Measurements from ENCODE around the gene IP6K2.
"Not testable (repeated sequence)": the region's sequence is repeated elsewhere in the genome, so short reads cannot be mapped to it uniquely, and the experiment has no call there.

The IP6K2 gene, protein sequence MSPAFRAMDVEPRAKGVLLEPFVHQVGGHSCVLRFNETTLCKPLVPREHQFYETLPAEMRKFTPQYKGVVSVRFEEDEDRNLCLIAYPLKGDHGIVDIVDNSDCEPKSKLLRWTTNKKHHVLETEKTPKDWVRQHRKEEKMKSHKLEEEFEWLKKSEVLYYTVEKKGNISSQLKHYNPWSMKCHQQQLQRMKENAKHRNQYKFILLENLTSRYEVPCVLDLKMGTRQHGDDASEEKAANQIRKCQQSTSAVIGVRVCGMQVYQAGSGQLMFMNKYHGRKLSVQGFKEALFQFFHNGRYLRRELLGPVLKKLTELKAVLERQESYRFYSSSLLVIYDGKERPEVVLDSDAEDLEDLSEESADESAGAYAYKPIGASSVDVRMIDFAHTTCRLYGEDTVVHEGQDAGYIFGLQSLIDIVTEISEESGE

DNA sequence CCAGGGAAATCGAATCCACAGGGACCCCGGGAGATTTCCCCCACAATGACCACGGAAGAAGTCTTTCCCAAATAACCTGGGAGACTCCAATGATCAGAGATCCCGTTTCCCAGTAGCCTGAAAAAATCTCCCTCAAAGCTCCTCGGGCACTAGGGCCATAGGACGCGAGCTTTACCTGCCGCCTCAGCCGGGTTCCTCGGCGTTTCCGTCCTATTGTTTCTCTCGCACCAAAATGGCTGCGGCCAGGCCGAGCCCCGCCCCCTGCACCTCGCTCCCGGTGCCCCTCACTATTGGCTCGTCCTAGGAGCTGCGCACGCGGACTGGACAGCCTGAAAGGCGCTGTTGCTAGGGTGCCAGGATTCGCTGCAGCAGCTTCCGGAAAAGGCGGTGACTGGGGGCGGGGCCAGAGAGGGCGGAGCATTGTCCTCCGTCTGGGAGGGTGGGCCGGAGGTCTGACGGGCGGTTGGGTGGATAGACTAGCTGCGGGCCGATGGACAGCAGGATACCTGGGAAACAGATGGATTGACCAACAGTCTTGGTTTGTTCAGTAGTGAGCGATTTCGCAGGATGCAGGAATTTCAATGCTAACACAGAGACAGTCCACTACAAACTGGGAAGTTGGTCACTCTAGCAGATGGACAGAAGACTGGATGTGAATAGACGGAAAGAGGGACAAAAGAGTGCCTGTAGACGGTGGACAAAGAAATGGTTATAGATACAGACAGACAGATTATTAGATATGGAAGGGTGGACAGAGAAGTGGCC, at the start of gene IP6K2:
IP6K2 (minus strand) TSS at position 240 of the 765 bp plus-strand sequence. CDS start 21,930 bp downstream, outside the sequence.
- DNase-seq (ENCODE audit: low read depth, low spot score) = peak; percentile 91

DNA sequence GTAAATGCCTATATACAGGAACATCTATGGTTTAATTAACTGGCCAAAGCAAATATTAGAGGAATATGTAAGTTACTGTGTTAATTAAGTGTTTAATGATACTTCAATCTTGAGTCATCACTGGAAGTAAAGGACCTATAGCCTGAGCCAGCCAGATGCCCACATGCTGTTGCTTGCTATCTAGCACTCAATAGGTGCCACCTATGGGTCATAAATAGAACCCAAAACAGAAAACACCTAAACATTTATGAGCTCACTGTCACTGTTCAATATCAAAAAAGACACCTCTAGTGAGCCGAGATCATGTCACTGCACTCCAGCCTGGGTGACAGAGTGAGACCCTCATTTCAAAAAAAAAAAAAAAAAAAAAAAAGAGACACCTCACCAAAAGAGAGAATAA, 48.4 kb upstream of the IP6K2 start:
- DNase-seq (ENCODE audit: low read depth, low spot score) = no peak

DNA sequence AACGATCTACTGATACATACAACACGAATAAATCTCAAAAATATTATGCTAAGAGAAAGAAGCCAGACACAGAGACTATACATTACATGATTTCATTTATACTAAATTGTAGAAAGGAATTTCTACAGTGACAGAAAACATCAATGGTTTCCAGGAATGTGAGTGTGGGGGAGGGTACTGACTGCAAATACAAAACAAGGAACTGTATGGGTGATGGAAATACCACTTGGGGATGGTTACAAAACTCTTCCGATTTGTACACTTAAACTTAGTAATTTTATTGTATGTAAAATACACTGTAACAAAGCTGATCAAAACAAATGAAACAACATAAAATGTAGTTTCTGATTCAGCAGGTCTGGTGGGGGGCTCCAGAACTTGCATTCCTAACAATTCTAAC, 45.8 kb upstream of the IP6K2 start:
- no peak for DNase-seq (ENCODE audit: low read depth, low spot score)

DNA sequence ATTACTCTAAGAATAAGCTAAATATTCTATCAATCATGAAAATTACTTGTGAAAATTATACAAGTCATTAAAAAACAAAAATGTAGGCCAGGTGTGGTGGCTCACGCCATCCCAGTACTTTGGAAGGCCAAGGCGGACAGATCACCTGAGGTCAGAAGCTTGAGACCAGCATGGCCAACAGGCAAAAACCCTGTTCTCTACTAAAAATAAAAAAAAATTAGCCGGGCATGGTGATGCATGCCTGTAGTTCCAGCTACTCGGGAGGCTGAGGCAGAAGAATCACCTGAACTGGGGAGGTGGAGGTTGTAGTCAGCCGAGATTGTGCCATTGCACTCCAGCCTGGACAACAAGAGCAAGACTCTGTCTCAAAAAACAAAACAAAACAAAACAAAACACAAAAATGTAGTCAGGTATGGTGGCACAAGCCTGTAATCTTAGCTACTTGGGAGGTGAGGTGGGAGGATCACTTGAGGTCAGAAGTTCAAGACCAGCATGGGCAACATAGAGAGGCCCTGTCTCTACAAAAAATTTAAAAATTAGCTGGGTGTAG, 43.0 kb upstream of the IP6K2 start:
- DNase-seq (ENCODE audit: low read depth, low spot score) = not testable (repeated sequence)

DNA sequence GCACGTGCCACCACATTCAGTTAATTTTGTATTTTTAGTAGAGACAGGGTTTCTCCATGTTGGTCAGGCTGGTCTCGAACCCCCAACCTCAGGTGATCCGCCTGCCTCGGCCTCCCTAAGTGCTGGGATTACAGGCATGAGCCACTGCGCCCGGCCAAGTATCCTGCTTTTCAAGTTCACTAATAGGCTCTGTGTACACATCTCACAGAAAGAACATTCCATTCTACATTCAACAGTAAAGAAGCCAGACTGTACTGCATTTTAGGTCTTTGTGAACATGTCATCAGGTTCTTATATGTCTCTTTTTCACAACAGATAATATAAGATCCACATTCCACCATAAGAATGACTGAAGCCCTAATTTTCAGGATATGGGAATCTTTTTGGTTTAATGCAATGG, 42.5 kb upstream of the IP6K2 start:
- DNase-seq (ENCODE audit: low read depth, low spot score) = not testable (repeated sequence)

DNA sequence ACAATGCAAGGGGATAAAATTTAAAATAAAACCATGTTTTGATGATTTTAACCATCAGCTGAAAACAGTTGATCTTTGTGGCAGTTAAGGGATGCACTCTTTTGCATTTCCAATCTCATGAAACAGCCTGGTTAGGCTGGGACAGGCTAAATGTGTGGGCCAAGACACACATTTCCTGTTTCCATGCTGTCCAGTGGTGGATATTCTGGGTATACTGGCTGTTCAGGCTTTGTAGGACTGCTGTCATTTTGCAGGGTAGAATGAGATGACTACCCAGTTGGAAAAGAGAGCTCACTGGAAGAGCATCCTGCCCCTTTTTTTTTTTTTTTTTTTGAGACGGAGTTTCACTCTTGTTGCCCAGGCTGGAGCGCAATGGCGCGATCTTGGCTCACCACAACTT, 42.0 kb upstream of the IP6K2 start:
- DNase-seq (ENCODE audit: low read depth, low spot score) = no peak

DNA sequence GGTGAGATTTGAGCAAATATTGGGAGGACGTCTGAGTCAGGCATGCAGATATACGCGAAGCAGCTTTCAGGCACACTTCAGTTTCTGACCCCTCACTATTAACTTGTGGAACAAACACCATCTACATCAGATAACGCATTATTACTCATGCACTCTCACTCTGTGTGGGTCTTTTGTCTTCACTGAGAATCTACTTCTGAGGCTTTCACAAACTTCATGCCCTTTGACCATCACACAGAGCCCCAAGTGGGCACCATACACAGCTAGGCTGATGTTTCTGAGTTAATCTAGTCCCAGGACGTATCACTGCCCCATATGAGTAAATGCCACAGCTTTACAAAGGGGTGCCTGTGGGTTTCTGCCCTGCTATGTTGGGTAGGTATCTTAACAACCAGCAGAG, 39.6 kb upstream of the IP6K2 start:
- no peak for DNase-seq (ENCODE audit: low read depth, low spot score)

DNA sequence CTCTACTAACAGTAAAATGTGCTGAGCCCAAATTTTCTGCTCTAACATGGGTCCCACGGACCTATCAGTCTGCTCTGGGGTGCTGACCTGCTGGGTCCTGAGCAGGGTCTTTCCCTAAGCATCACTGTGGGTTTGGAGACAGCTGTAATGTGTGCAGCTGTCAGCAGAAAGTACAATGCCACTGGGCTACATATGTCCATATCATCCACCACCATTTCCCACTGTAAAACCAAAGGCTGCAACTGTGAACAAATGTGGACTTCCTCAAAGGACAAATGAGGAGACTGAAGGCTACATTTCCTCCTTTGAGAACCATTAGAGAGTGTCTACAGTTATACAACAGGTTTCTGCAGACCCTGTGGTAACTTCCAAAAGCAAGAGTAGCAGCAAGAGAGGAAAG, 33.8 kb upstream of the IP6K2 start:
- no peak for DNase-seq (ENCODE audit: low read depth, low spot score)

DNA sequence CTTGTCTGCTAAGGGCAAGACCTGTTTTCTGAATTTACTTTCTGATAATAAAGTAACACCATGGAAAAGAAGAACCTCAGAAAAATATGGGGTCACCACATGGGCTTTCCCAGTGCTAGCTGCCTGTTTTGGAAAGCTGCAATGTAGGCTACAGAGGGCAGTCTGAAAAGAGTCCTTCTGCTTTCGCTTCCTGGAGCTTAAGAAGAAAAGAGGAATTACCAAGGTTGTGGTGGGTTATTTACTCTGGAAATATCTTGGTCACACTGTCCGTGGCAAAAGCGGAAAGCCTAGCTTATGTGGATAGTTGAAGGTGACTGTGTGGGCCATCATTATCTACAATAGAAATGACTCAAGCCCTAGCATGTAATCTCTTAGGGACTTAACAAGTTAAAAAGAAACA, 31.7 kb upstream of the IP6K2 start:
- no peak for DNase-seq (ENCODE audit: low read depth, low spot score)

DNA sequence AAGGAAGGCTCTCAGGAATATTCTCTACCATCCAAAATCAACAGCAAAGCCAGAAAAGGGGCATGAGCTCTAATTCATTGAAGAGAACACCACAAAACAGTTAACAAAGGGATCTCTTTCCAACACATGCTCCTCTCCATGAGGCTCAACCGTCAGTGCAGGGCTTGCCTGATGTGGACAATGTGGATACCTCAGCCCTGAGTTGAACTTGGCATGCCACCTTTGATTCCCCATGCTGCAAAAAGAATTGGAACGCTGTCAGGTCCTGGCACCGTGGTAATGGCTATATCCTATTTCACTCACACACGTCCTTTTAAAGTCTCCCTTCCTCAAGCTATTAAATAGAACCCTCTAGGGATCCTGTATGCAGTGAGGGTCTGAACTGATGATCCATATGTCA, 30.7 kb upstream of the IP6K2 start:
- no peak for DNase-seq (ENCODE audit: low read depth, low spot score)

DNA sequence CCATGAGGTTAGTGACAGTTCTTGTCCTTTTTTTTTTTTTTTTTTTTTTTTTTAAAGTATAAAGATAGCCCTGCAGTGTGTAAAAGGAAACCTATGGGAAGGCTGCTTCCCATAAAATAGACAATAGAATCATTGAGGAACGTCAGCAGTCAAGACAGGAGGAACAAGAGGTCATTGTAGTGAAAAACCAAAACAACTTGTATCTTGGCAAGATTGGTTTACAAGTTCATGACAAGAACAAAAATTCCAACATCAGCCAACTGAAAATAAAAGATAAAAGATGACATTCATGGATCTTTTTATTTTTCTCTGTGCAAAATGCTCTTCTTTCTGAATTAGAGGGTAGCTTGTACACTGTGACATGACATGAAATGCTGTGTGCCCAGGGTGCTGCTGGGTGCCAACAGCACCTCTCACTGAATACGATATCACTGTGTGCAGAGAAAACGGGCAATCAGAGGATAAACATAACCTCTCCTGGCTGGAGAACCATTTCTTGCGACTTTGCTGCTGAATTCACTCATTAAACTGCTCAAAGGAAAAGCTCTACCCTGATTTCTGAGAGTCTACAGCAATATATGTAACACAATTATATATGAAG, 30.1 kb upstream of the IP6K2 start:
- no peak for DNase-seq (ENCODE audit: low read depth, low spot score)

DNA sequence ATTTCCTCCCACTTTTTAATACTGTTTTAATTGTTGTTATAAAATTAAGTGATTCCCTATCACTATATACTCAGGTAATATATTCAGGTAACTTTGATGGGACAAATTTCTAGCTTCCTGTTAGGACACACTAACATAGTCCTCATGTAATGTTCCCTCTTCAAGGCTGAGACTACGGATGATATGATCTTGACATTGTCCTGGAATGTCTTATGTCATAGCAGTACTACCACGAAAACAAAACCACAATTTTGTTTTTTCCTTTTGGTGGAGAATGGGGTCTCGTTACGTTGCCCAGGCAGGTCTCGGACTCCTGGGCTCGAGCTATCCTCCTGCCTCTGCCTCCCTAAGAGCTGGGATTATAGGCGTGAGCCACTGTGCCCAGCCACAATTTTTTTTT, 26.8 kb upstream of the IP6K2 start:
- DNase-seq (ENCODE audit: low read depth, low spot score) = no peak

DNA sequence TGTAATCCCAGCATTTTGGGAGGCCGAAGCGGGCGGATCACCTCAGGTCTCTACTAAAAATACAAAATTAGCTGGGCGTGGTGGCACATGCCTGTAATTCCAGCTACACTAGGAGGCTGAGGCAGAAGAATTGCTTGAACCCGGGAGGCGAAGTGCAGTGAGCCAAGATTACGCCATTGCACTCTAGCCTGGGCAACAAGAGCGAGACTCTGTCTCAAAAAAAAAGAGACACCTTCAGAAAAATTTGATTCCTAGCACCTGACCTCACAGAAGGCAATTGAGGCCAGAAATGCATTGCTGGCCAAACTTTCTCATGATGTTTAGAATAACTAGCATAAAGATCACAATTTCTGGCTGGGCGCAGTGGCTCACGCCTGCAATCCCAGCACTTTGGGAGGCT, 24.2 kb upstream of the IP6K2 start:
- DNase-seq (ENCODE audit: low read depth, low spot score) = not testable (repeated sequence)

DNA sequence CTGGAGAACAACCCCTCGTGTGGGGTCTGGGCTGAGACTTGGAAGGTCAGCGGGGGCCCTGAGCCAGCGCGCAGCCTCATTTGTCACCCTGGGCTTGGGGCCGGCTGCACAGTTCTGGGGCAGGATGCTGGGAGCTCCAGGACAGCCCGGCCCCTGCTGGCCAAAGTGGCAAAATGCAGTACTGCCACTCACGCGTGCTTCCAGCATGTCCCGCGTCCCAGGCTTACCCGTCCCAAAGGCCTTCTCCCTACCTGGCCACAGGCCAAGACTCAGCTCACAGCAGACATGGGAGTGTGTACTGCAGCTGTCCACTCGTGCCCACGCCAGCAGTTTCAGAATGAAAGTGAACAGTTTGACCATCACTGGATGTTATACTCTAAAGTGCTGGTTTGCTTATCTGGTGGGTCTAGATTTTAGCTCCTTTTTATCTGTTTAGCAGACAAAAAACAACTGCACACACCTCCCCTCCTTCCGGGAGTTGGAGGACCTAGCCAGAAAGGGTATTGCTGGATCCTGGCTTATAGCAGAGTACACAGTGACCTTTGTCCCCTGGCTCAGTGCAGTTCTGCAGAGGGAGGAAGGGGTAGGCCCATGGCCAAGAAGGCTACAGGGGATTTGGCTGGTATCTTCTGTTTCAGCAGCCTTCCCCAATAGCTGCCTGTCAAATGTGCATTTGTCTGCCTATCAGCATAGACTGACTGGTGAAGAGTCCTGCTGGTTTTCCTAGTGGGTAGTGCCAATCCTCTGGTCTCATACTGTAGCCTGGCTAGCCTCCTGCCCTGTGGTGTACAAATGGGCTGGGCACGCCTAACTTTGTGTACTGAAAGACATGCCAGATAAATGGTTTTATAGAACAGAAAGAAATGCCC, 23.2 kb upstream of the IP6K2 start:
- DNase-seq (ENCODE audit: low read depth, low spot score) = no peak

DNA sequence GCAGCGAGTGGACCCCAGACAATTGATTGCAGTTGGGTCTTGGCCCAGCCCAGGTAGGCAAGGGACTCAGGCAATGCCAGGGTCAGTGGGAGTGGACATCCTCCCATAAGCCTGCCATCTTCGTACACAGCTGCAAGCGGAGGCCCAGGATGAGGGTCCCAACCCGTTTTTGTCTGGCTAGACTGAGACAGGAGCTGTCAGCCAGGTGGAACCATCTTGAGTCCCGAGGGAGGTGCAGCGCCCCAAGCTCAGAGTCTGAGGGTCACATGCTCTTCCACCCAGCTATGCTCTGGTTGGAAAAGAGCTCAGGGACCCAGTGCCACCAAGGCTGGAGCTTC, 22.6 kb upstream of the IP6K2 start:
- no peak for DNase-seq (ENCODE audit: low read depth, low spot score)

DNA sequence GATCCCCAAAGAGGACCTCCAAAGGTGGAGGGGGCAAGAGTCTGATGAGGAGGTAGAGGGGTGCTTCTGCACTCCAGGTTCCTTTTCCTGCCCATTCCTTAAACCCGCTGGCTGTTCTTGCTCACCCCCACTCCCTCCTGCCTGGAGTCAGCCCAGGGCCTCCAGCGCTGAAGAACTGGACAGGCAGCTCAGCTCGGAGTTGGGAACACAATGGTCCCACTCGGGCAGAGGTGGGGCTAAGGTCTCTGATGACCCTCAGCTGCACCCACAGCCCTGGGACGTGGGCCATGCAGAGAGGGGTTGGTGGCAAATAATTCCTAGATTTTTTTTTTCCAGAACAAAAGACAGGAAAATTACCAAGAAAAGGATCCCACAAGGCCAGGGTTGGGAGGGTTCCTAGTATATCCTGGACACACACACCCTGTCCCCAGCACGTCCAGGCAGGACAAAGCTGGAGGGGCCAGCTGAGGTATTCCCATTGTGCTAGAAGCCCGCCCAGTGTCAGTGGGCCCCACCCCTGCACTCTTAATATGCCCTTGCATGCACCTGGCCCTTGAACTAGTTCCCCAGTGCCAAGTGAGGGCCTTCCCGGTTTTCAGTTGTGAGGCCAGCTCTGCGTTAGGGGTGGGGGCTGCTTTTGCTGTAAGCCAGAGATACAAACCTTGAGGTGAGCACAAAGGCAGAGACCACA, 22.1 kb upstream of the IP6K2 start:
- no peak for DNase-seq (ENCODE audit: low read depth, low spot score)

DNA sequence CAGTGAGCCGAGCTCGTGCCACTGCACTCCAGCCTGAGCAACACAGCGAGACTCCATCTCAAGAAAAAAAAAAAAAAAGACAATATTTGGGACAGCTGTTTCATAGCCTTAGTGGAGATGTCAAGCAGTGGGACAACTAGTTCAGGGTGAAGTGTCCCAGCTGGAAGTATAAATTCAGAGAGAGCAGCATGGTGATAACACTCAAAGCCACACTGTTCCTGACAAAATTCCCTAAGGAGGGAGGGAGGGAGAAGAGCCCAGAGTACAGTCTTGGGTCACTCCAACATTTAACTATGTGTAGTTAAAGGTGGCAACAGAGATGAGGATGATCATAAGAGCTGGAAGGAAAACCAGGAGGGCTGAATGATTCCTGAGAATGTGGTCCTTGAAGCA, 21.1 kb upstream of the IP6K2 start:
- no peak for DNase-seq (ENCODE audit: low read depth, low spot score)

DNA sequence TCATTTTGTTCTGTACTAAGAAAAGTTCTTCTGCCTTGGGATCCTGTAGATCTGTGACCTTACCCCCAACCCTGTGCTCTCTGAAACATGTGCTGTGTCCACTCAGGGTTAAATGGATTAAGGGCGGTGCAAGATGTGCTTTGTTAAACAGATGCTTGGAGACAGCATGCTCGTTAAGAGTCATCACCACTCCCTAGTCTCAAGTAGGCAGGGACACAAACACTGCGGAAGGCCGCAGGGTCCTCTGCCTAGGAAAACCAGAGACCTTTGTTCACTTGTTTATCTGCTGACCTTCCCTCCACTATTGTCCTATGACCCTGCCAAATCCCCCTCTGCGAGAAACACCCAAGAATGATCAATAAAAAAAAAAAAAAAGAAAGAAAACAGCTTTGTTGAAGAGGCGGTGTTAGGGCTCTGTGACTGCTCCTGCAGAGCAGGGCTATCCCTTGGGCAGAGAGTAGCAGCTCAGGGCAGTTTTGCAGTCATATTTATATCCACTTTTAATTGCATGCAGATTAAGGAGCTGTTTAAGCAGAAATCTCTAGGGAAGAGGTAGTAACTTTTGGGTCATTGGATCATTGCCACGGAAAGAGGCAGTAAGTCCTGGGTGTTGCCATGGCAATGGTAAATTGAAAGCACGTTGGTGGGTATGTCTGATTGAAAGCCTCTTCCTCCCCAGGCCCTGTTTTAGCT, 18.2 kb upstream of the IP6K2 start:
- DNase-seq (ENCODE audit: low read depth, low spot score) = not testable (repeated sequence)

DNA sequence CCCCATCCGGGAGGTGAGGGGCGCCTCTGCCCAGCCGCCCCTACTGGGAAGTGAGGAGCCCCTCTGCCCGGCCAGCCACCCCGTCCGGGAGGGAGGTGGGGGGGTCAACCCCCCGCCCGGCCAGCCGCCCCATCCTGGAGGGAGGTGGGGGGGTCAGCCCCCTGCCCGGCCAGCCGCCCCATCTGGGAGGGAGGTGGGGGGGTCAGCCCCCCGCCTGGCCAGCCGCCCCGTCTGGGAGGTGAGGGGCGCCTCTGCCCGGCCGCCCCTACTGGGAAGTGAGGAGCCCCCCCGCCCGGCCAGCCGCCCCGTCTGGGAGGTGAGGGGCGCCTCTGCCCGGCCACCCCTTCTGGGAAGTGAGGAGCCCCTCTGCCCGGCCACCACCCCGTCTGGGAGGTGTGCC, 17.5 kb upstream of the IP6K2 start:
- DNase-seq (ENCODE audit: low read depth, low spot score) = not testable (repeated sequence)
